ENCODE measurements around the gene IPO4. TPM values are rescaled to one million over a fixed set of nuclear protein-coding genes. Genes with fewer than 3 reads are reported as not detected.

IPO4 gene
- total and polyA plus RNA-seq, 2 of the 4 experiments (the other 2 are of a cell fraction) = 37.6 to 39.4 TPM

DNA sequence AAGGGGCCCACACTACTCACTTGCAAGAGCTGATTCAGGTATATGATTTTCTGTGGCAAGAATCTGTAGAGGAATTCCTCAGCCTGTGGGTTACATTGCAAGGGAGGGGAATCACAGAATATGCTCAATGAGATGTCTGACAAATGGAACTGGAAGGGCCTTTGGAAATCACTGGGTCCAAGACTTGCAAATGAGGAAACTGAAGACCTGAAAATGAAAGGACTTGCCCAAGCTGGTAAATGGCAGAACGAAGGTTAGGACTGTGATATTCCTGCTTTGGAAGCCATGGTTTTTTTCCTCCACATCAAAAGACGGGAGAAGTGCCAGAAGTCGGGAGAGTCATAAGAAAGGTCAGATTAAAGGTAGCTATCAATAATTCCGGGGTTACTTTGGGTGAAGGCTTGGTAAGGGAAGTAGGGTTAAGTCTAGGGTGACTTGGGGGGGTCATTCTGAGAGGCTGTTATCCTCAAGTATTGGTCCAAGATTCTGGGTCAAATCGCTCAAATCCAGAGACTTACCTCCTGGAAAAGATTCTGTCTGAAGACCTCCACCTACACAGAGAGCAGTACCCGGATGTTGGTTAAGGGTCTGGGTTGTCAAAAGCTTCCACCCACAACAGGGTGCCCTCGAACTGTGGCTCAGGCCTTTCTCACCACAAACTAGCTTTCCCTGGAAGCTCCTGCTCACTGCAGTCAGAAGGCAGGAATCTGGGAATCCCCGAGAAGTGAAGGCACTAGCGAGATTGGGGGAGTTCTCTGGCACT lies 42.7 kb downstream of the IPO4 start:
- Histone ChIP-seq H4K8ac (ENCODE audit: low read depth in 2 of 2, low read length in 2 of 2) (peak overlapping the region; percentile 2 to 66; a peak in 2 of 4 replicates), H3K9ac (ENCODE audit: low read depth, low read length) (peak overlapping the region; percentile 76), H3K14ac (replicated peaks; ENCODE audit: low read depth, low read length) (peak overlapping the region; percentile 72), H3K4me1 (ENCODE audit: control insufficient read depth, insufficient read depth, low read length) (peaks cover 10% of the 10 kb centered on the region), H3K4me2 (ENCODE audit: low read depth, low read length) (peak overlapping the region; percentile 96), H3K4me3 (ENCODE audit: insufficient read depth, low read depth, low read length) (peak overlapping the region; percentile 86), H2BK120ac (ENCODE audit: low read depth, low read length) (0 out of 2 replicates have a peak overlapping the region, but pooled peaks have one; percentile 3), H3K56ac (ENCODE audit: extremely low read depth, insufficient read depth, low read length) (peak overlapping the region; percentile 67), H4K5ac (ENCODE audit: low read depth, low read length) (peak overlapping the region; percentile 46; the same call in 1 of the 2 replicates), H3K9me1 (ENCODE audit: insufficient read depth, low read length) (peaks cover 15% of the 10 kb centered on the region), H3K18ac (ENCODE audit: low read depth, low read length) (peak overlapping the region; percentile 22; the same call in 1 of the 2 replicates), H3K79me1 (ENCODE audit: low read depth in 1 of 2, low read length in 2 of 2) (peaks cover 34 to 72% of the 10 kb centered on the region in 2 experiments), H3K27ac (ENCODE audit: insufficient read depth, low read length) (peak overlapping the region; percentile 79), H2BK5ac (ENCODE audit: low read depth, low read length, poor library complexity, severe bottlenecking) (peak overlapping the region; percentile 71), H3K36me3 (ENCODE audit: control insufficient read depth, insufficient read depth, low read length) (peaks cover 19% of the 10 kb centered on the region), H2AK9ac (replicated peaks; ENCODE audit: low read depth, low read length, poor library complexity) (peak overlapping the region; percentile 92), H2AK5ac (ENCODE audit: low read depth, low read length) (peak overlapping the region; percentile 72), H4K20me1 (ENCODE audit: insufficient read depth, low read length) (peaks cover 12% of the 10 kb centered on the region), H2BK15ac (ENCODE audit: low read depth, low read length) (peak overlapping the region; percentile 10; the same call in 1 of the 3 replicates), H2BK20ac (ENCODE audit: low read depth, low read length) (no peak overlapping the region; the same call in 1 of the 2 replicates), H2AFZ (replicated peaks; ENCODE audit: low read length, poor library complexity) (peak overlapping the region; percentile 85), H3K9me3 (ENCODE audit: control insufficient read depth, insufficient read depth, low read length) (no peaks in the 10 kb centered on the region), H4K91ac (ENCODE audit: insufficient read depth, low read depth, low read length) (peak overlapping the region; percentile 75), H3K27me3 (ENCODE audit: control insufficient read depth, insufficient read depth, low read length) (no peaks in the 10 kb centered on the region), H3K23ac (ENCODE audit: low read depth, low read length) (peak overlapping the region; percentile 88), H3K4ac (ENCODE audit: low read depth, low read length) (peak overlapping the region; percentile 70)
- intact Hi-C loops (cut with micrococcal nuclease) (loop anchor here (2.0 kb wide), 1 partner anchor 151 kb away; no protein-coding TSS in a partner anchor), dilution Hi-C loops (cut with HindIII; ENCODE audit: low sequenced_read_pairs, unreplicated experiment) (no loop called here), in situ Hi-C loops (cut with MboI; ENCODE audit: low sequenced_read_pairs) (loop anchor here (25.0 kb wide), 2 partner anchors 834 to 1059 kb away; partner anchors contain the start of genes ACIN1, BCL2L2, C14orf119 and PABPN1)
- WGBS, 2 experiments (ENCODE audit: extremely low coverage in 2 of 2, insufficient read length in 1 of 2) = no CpG with 5 or more reads among the region's 9 CpGs
- ATAC-seq (ENCODE audit: low read depth) (peak; percentile 0), DNase-seq (peak; percentile 80)
- TF ChIP-seq BHLHE40 (IDR thresholded peaks at IDR 0.05; ENCODE audit: low read depth, low read length) (no peak), RFX5 (IDR thresholded peaks at IDR 0.05; ENCODE audit: low read depth, low read length) (no peak), CEBPB (IDR thresholded peaks at IDR 0.05; ENCODE audit: low read depth, low read length) (no peak), CHD1 (IDR thresholded peaks at IDR 0.05; ENCODE audit: low read depth, low read length) (no peak), MAZ (IDR thresholded peaks at IDR 0.05; ENCODE audit: borderline replicate concordance, low read depth, low read length) (no peak), RAD21 (IDR thresholded peaks at IDR 0.05; ENCODE audit: low read length) (no peak), NFE2L2 (IDR thresholded peaks at IDR 0.05; ENCODE audit: low read depth, low read length) (no peak), SMC3 (IDR thresholded peaks at IDR 0.05; ENCODE audit: low read depth, low read length) (no peak), POLR2A (IDR thresholded peaks at IDR 0.05; ENCODE audit: low read depth, low read length) (no peak)
- TF ChIP-seq, protein P1, sequence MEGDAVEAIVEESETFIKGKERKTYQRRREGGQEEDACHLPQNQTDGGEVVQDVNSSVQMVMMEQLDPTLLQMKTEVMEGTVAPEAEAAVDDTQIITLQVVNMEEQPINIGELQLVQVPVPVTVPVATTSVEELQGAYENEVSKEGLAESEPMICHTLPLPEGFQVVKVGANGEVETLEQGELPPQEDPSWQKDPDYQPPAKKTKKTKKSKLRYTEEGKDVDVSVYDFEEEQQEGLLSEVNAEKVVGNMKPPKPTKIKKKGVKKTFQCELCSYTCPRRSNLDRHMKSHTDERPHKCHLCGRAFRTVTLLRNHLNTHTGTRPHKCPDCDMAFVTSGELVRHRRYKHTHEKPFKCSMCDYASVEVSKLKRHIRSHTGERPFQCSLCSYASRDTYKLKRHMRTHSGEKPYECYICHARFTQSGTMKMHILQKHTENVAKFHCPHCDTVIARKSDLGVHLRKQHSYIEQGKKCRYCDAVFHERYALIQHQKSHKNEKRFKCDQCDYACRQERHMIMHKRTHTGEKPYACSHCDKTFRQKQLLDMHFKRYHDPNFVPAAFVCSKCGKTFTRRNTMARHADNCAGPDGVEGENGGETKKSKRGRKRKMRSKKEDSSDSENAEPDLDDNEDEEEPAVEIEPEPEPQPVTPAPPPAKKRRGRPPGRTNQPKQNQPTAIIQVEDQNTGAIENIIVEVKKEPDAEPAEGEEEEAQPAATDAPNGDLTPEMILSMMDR (conservative IDR thresholded peaks at IDR 0.05; ENCODE audit: low read depth, low read length) = no peak
- TF ChIP-seq, protein P2, sequence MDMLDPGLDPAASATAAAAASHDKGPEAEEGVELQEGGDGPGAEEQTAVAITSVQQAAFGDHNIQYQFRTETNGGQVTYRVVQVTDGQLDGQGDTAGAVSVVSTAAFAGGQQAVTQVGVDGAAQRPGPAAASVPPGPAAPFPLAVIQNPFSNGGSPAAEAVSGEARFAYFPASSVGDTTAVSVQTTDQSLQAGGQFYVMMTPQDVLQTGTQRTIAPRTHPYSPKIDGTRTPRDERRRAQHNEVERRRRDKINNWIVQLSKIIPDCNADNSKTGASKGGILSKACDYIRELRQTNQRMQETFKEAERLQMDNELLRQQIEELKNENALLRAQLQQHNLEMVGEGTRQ (IDR thresholded peaks at IDR 0.05; ENCODE audit: low read depth, low read length) = no peak
- TF ChIP-seq, protein P3, sequence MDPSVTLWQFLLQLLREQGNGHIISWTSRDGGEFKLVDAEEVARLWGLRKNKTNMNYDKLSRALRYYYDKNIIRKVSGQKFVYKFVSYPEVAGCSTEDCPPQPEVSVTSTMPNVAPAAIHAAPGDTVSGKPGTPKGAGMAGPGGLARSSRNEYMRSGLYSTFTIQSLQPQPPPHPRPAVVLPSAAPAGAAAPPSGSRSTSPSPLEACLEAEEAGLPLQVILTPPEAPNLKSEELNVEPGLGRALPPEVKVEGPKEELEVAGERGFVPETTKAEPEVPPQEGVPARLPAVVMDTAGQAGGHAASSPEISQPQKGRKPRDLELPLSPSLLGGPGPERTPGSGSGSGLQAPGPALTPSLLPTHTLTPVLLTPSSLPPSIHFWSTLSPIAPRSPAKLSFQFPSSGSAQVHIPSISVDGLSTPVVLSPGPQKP (IDR thresholded peaks at IDR 0.05; ENCODE audit: borderline replicate concordance, low read depth, low read length) = no peak
- TSS peak; percentile 63 for BruUV-seq (replicated peaks)
- CTCF ChIA-PET = interaction anchor here (0.6 to 1.5 kb wide), 4 partner anchors 10 to 297 kb away, joined by 3 read pairs; partner anchors contain the start of gene IRF9
- POLR2A ChIA-PET (ENCODE audit: unreplicated experiment) = interaction anchor here (1.4 kb wide), 1 partner anchor 32 kb away, joined by 6 read pairs; the partner anchor contains the start of genes DCAF11 and NRL
